GM12878 (cell line): ENCODE measurements around the gene GLB1L3. TPM values are rescaled to one million over a fixed set of nuclear protein-coding genes. Genes with fewer than 3 reads are reported as not detected.
"Not testable (repeated sequence)": the region's sequence is repeated elsewhere in the genome, so short reads cannot be mapped to it uniquely, and the experiment has no call there.

Source experiments
- ATAC-seq: fragments of 200-7000 bp; cut with Tn5 transposase; 3 replicates; pipeline ENCODE4 v1.9.1; 2020; ENCODE audit warnings: mild to moderate bottlenecking, moderate library complexity
- BruUV-seq: library from RNA; stranded (reverse); fragments of 400-500 nt; replicated peaks from 2 replicates; lab custom pipeline; 2021; lab: Mats Ljungman, UMichigan
- CTCF ChIA-PET: fragments of 300-600 bp; sonication (Branson Sonifier 250); formaldehyde crosslinking; extraction: SDS; loops from one replicate; lab custom pipeline; 2021; ENCODE audit warnings: inconsistent platforms; lab: Yijun Ruan, JAX
- POLR2A ChIA-PET: fragments of 350-600 bp; formaldehyde crosslinking; extraction: SDS; loops from one replicate; lab custom pipeline; 2021; ENCODE audit warnings: inconsistent platforms; lab: Charles Lee
- RAD21 ChIA-PET: fragments of 300-600 bp; sonication (Branson Sonifier 250); formaldehyde crosslinking; loops from one replicate; lab custom pipeline; 2023; ENCODE audit warnings: antibody characterized with exemption; ENCODE audit not compliant: unreplicated experiment; lab: Charles Lee
- SMC1A ChIA-PET: fragments of 300-600 bp; sonication (Branson Sonifier 250); formaldehyde crosslinking; loops from one replicate; lab custom pipeline; 2023; ENCODE audit not compliant: unreplicated experiment, uncharacterized antibody; lab: Charles Lee
- DNase-seq: peaks from one replicate; pipeline ENCODE4 v3.0.0-alpha.2; 2011; ENCODE audit warnings: low read depth, low spot score
- FAIRE-seq: peaks from 3 replicates; lab custom pipeline; 2011; peaks lifted over from hg19 to GRCh38; lab: Jason Lieb, UNC
- H2AFZ ChIP-seq: 2 replicates; pipeline ENCODE4 v1.6.0; 2011; ENCODE audit warnings: low read depth, low read length, control low read depth; ENCODE audit not compliant: control insufficient read depth
- H3K27ac ChIP-seq: 2 replicates; pipeline ENCODE4 v1.5.1; 2011; ENCODE audit warnings: control low read depth; ENCODE audit not compliant: control insufficient read depth, insufficient read depth
- H3K27me3 ChIP-seq, 2 experiments: replicated peaks in 1 of 2; 2 replicates each; pipeline versions ENCODE4 v1.6.0 to v1.6.1; 2011; ENCODE audit warnings: low read length in 1 of 2; ENCODE audit not compliant: control insufficient read depth in 2 of 2, insufficient read depth in 2 of 2
- H3K36me3 ChIP-seq, 2 experiments: 2 replicates each; pipeline ENCODE4 v1.5.1; 2011; ENCODE audit warnings: low read length in 1 of 2; ENCODE audit not compliant: control insufficient read depth in 2 of 2, insufficient read depth in 2 of 2
- H3K4me1 ChIP-seq: 2 replicates; pipeline ENCODE4 v1.6.1; 2011; ENCODE audit warnings: mild to moderate bottlenecking, low read length, moderate library complexity, mixed read lengths; ENCODE audit not compliant: control insufficient read depth, insufficient read depth
- H3K4me2 ChIP-seq: 2 replicates; pipeline ENCODE4 v1.6.0; 2011; ENCODE audit warnings: control low read depth; ENCODE audit not compliant: control insufficient read depth, insufficient read depth
- H3K4me3 ChIP-seq: fragments of 200-600 bp; sonication (generic); 2 replicates; pipeline ENCODE4 v1.5.1; 2016
- H3K79me2 ChIP-seq: 2 replicates; pipeline ENCODE4 v1.6.0; 2011; ENCODE audit warnings: low read length; ENCODE audit not compliant: control insufficient read depth, insufficient read depth
- H3K9ac ChIP-seq: 2 replicates; pipeline ENCODE4 v1.8.0; 2011; ENCODE audit warnings: low read length, control low read depth, mixed read lengths; ENCODE audit not compliant: control insufficient read depth, insufficient read depth
- H3K9me3 ChIP-seq: replicated peaks from 3 replicates; pipeline ENCODE4 v1.5.1; 2011; ENCODE audit warnings: mild to moderate bottlenecking, low read length; ENCODE audit not compliant: control insufficient read depth, insufficient read depth
- H4K20me1 ChIP-seq: 2 replicates; pipeline ENCODE4 v1.6.0; 2011; ENCODE audit not compliant: control insufficient read depth, insufficient read depth
- EGR1 ChIP-seq, 2 experiments: IDR thresholded peaks; 1 replicate in 1 of 2; 2 replicates in 1 of 2; pipeline ENCODE4 v1.6.1; 2011 to 2012; ENCODE audit warnings: low read depth in 2 of 2, low read length in 2 of 2, borderline replicate concordance in 1 of 2, mild to moderate bottlenecking in 1 of 2, moderate library complexity in 1 of 2
- ZBED1 ChIP-seq: IDR thresholded peaks from 2 replicates; pipeline ENCODE4 v1.6.1; 2016; ENCODE audit warnings: borderline replicate concordance
- WGBS: methylation state at CpG from one replicate; pipeline ENCODE4 v1.1.6; 2016; ENCODE audit warnings: low lambda C conversion rate; ENCODE audit not compliant: insufficient replicate concordance, insufficient coverage; ENCODE audit errors: missing lambda C conversion rate; 5-methylcytosine and 5-hydroxymethylcytosine counted together
- in situ Hi-C: fragments of 300-500 bp; cut with MboI; formaldehyde crosslinking; loops from 9 replicates; pipeline ENCODE4 v1.14.3; 2018; ENCODE audit warnings: mixed read lengths
- intact Hi-C: fragments of 100-400 bp; cut with micrococcal nuclease; formaldehyde crosslinking; loops from one replicate; pipeline ENCODE4 v1.14.2; 2022; ENCODE audit not compliant: unreplicated experiment
- polyA plus RNA-seq, 11 experiments: library from polyadenylated mRNA; depleted of rRNA in 4 of 11; unstranded in 6 of 11; stranded (reverse) in 5 of 11; fragments of >200 nt; fragmentation: Nextera tagmentation in 4 of 11; fragmentation: Illumina TruSeq in 1 of 11; extraction: Ambion mirVana in 4 of 11; extraction: Trizol in 1 of 11; gene quantifications; 1 replicate in 1 of 11; 2 replicates in 10 of 11; pipeline versions ENCODE4 v1.2.1 to v1.2.3, GENCODE V29; 2011 to 2016; ENCODE audit warnings: inconsistent platforms in 2 of 11, missing spikeins in 2 of 11, low read depth in 1 of 11
- total RNA-seq, 4 experiments: library from RNA; depleted of rRNA in 3 of 4; stranded (reverse); fragments of >200 nt in 3 of 4; fragmentation: Illumina TruSeq in 1 of 4; extraction: Trizol in 1 of 4; gene quantifications; 2 replicates each; pipeline versions ENCODE4 v1.2.1 to v1.2.3, GENCODE V29; 2013 to 2021

GLB1L3 gene
- total and polyA plus RNA-seq, 10 of the 15 experiments (the other 5 are each of a cell fraction or from before 2014, with no cell fraction given), result 0.53 to 2.9 (median 1.9) TPM; not detected in 1

DNA sequence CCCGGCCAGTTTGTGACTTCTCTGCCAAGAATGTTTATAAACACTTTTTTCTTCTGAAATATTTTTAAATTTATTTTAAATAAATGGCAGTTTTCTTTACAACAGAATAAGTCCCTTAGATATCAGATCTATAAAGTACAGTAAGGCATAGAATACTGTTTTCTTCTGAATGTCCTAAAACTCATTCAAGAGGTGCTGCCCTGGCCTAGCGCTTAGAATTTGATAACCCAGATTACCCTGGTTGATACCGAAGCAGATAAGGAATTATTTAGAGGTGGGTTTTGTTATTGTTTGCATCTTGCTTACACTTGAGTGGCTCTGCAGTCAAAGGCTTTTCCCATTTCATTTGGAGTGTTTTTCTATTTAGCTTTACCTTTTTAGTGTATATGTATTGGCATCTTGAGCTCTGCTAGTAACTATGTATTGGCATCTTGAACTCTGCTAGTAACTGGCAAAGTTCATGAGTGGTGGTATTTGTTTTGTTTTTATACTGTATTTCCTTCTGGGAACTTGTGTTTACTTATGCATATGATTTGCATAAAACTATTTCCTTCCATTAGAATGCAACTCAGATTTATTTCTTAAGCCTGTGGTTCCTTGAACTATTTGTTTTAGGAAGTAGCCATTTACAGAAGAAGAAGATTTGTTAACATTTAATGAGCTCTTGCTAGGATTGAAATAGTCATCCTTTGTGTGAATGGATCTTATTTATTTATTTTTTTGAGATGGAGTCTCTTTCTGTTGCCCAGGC, 21.6 kb upstream of the GLB1L3 start:
- Histone ChIP-seq H3K27me3 (no peaks in the 10 kb centered on the region), H4K20me1 (no peaks in the 10 kb centered on the region), H3K9ac (no peak overlapping the region), H3K9me3 (no peaks in the 10 kb centered on the region), H3K4me1 (no peaks in the 10 kb centered on the region), H3K79me2 (peaks cover 6% of the 10 kb centered on the region), H3K27ac (no peak overlapping the region), H3K4me3 (peak overlapping the region; percentile 86), H3K4me2 (peak overlapping the region; percentile 73), H2AFZ (no peak overlapping the region), H3K36me3 (peaks cover 0 to 4% of the 10 kb centered on the region in 2 experiments; a peak in 2 of 4 replicates)
- ATAC-seq (no peak), FAIRE-seq (no peak), DNase-seq (no peak)
- ChIA-PET SMC1A (interaction anchor here (0.6 to 2.2 kb wide), 2 partner anchors 12 to 26 kb away, joined by 3 to 8 read pairs; no protein-coding TSS in a partner anchor), CTCF (interaction anchor here (0.6 to 3.4 kb wide), 2 partner anchors 25 to 47 kb away, joined by 3 to 18 read pairs; no protein-coding TSS in a partner anchor), POLR2A (interaction anchor here (0.7 kb wide), 1 partner anchor 30 kb away, joined by 3 read pairs; the partner anchor contains the start of genes NCAPD3 and VPS26B), RAD21 (interaction anchor here (1.2 kb wide), 1 partner anchor 47 kb away, joined by 3 read pairs; no protein-coding TSS in a partner anchor)
- TSS peak; percentile 57 for BruUV-seq
- intact Hi-C loops (loop anchor here (10.0 kb wide), 1 partner anchor 50 kb away; no protein-coding TSS in a partner anchor), in situ Hi-C loops (no loop called here)
- TF ChIP-seq EGR1 (IDR thresholded peaks at IDR 0.05; ENCODE audit: borderline replicate concordance in 1 of 2, low read depth in 2 of 2, low read length in 2 of 2), result no peak
- peak; percentile 34; the same call in 1 of the 2 replicates for TF ChIP-seq ZBED1
- 89% methylated on average over 3 of the region's 3 CpGs for WGBS

DNA sequence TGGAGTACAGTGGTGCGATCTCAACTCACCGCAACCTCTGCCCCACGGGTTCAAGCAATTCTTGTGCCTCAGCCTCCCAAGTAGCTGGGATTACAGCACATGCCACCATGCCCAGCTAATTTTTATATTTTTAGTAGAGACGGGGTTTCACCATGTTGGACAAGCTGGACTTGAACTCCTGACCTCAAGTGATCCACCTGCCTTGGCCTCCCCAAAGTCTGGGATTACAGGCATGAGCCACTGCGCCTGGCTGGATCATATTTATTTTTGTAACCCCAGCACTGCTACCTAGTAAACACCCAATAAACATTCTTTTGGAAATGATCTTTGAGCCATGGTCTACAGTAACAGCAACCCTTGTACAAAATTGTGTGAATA, 21.0 kb upstream of the GLB1L3 start:
- H3K9me3 ChIP-seq, H3K27me3 ChIP-seq, in situ Hi-C loops, ATAC-seq, H3K79me2 ChIP-seq, BruUV-seq, H3K27ac ChIP-seq, H3K4me1 ChIP-seq, H3K9ac ChIP-seq, H4K20me1 ChIP-seq, H2AFZ ChIP-seq, DNase-seq, H3K36me3 ChIP-seq, FAIRE-seq, H3K4me3 ChIP-seq: not testable (repeated sequence)
- H3K4me2 ChIP-seq, result peak overlapping the region; percentile 73; the same call in 1 of the 2 replicates
- 88% methylated on average over 5 of the region's 5 CpGs for WGBS
- intact Hi-C loops, result loop anchor here (10.0 kb wide), 1 partner anchor 50 kb away; no protein-coding TSS in a partner anchor
- ChIA-PET SMC1A (interaction anchor here (0.6 to 2.2 kb wide), 3 partner anchors 12 to 35 kb away, joined by 3 to 8 read pairs (median 3); no protein-coding TSS in a partner anchor), RAD21 (interaction anchor here (1.2 kb wide), 1 partner anchor 48 kb away, joined by 3 read pairs; no protein-coding TSS in a partner anchor), CTCF (interaction anchor here (0.6 to 3.4 kb wide), 2 partner anchors 24 to 47 kb away, joined by 3 to 18 read pairs; no protein-coding TSS in a partner anchor), POLR2A (interaction anchor here (0.7 kb wide), 1 partner anchor 31 kb away, joined by 3 read pairs; the partner anchor contains the start of genes NCAPD3 and VPS26B)
